ENCODE results near the gene HSF2. TPM values are rescaled to one million over a fixed set of nuclear protein-coding genes. Genes with fewer than 3 reads are reported as not detected.

The HSF2 gene
- total and polyA plus RNA-seq, 2 of the 13 experiments (the other 11 are each of a cell fraction or from before 2014, with no cell fraction given), result 24.8 to 26.4 TPM

DNA sequence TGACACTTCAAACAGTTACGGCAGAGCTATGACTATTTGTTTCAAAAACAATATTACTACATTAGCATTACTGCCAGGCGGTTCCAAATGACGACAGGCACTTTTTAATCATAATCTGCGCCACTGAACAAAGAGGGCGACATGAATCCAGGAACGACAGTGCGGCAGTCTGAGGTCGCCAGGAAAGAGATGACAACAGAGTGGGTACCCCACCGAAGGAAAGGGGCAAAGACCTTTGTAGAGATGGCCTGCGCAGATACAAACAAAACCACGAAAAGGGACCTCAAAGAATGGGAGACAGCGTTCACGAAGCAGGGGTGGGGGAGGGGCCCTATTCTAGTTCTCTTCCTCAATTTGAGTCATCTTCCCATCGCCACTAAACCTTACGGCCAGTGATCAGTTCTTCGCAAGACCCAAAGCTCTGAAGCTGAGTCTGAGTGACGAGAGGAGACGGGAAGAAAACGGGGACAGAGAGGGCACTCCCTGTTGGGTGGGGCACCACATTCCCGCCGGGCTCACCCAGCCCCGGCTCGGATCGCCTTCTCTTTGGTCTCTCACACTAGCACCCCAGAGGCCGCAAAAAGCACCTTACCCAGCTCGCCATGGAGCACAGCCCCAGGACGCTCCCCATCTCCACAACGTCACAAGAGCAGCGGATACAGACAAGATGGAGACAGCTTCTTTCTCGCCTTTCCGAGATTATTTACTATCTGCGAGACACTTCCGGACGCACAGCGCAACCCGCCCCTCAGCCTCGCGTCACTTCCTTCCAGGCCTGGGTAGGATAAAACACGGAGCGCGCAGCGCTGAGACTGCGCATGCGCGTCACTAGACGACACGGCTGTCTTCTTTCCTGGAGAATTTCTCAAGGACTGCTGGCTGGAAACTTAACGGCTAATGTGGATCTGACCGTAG, 71.9 kb downstream of the HSF2 start, which contains the start of gene SERINC1 (continued):
- TF ChIP-seq ZNF646 (CRISPR knock-in tag; IDR thresholded peaks at IDR 0.05) (no peak; the same call in 1 of the 2 replicates), ZNF432 (CRISPR knock-in tag; IDR thresholded peaks at IDR 0.05; ENCODE audit: borderline replicate concordance) (no peak), MED8 (CRISPR knock-in tag; IDR thresholded peaks at IDR 0.05; ENCODE audit: insufficient replicate concordance) (no peak), NFE2 (CRISPR knock-in tag; IDR thresholded peaks at IDR 0.05) (no peak), ZHX1 (CRISPR knock-in tag; IDR thresholded peaks at IDR 0.05; ENCODE audit: low read depth) (peak; percentile 58; the same call in 1 of the 2 replicates), GABPB1 (CRISPR knock-in tag; IDR thresholded peaks at IDR 0.05) (peak; percentile 97), MXD1 (CRISPR knock-in tag; IDR thresholded peaks at IDR 0.05) (no peak)
- TF ChIP-seq, protein P1, sequence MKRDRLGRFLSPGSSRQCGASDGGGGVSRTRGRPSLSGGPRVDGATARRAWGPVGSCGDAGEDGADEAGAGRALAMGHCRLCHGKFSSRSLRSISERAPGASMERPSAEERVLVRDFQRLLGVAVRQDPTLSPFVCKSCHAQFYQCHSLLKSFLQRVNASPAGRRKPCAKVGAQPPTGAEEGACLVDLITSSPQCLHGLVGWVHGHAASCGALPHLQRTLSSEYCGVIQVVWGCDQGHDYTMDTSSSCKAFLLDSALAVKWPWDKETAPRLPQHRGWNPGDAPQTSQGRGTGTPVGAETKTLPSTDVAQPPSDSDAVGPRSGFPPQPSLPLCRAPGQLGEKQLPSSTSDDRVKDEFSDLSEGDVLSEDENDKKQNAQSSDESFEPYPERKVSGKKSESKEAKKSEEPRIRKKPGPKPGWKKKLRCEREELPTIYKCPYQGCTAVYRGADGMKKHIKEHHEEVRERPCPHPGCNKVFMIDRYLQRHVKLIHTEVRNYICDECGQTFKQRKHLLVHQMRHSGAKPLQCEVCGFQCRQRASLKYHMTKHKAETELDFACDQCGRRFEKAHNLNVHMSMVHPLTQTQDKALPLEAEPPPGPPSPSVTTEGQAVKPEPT (CRISPR knock-in tag; IDR thresholded peaks at IDR 0.05; ENCODE audit: low read depth), result peak; percentile 91; the same call in 1 of the 2 replicates
- TF ChIP-seq, protein P2, sequence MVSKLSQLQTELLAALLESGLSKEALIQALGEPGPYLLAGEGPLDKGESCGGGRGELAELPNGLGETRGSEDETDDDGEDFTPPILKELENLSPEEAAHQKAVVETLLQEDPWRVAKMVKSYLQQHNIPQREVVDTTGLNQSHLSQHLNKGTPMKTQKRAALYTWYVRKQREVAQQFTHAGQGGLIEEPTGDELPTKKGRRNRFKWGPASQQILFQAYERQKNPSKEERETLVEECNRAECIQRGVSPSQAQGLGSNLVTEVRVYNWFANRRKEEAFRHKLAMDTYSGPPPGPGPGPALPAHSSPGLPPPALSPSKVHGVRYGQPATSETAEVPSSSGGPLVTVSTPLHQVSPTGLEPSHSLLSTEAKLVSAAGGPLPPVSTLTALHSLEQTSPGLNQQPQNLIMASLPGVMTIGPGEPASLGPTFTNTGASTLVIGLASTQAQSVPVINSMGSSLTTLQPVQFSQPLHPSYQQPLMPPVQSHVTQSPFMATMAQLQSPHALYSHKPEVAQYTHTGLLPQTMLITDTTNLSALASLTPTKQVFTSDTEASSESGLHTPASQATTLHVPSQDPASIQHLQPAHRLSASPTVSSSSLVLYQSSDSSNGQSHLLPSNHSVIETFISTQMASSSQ (IDR thresholded peaks at IDR 0.05; ENCODE audit: low read depth), result no peak
- TF ChIP-seq, protein P2 (CRISPR knock-in tag; IDR thresholded peaks at IDR 0.05; ENCODE audit: borderline replicate concordance), result peak; percentile 74; the same call in 1 of the 2 replicates
